Caco-2 (cell line): ENCODE data around the gene CELA3A. TPM values are rescaled to one million over a fixed set of nuclear protein-coding genes. Genes with fewer than 3 reads are reported as not detected.
"Not testable (repeated sequence)": the region's sequence is repeated elsewhere in the genome, so short reads cannot be mapped to it uniquely, and the experiment has no call there.

Experiments used
- BruUV-seq: library from RNA; stranded (reverse); fragments of 400-500 nt; replicated peaks from 2 replicates; lab custom pipeline; 2021; lab: Mats Ljungman, UMichigan
- CTCF ChIA-PET: fragments of 300-600 bp; sonication (Branson Sonifier 250); formaldehyde crosslinking; loops from one replicate; lab custom pipeline; 2022; ENCODE audit warnings: antibody characterized with exemption; lab: Charles Lee
- POLR2A ChIA-PET: fragments of 300-600 bp; sonication (Branson Sonifier 250); formaldehyde crosslinking; loops from one replicate; lab custom pipeline; 2022; ENCODE audit warnings: antibody characterized with exemption; lab: Charles Lee
- DNase-seq, 2 experiments: peaks; one replicate each; pipeline versions ENCODE4 v3.0.0 to v3.0.0-alpha.2; 2020 to 2022
- H3K27me3 ChIP-seq: replicated peaks from 2 replicates; pipeline ENCODE4 v1.6.0; 2011; ENCODE audit warnings: low read length; ENCODE audit not compliant: control insufficient read depth, insufficient read depth
- H3K36me3 ChIP-seq: 2 replicates; pipeline ENCODE4 v1.5.1; 2011; ENCODE audit warnings: low read length; ENCODE audit not compliant: control insufficient read depth, insufficient read depth
- H3K4me1 ChIP-seq: fragments of 250-450 bp; sonication (Bioruptor Pico); 2 replicates; pipeline ENCODE4 v1.5.1; 2020; ENCODE audit warnings: mild to moderate bottlenecking
- H3K4me3 ChIP-seq: 2 replicates; pipeline ENCODE4 v1.5.1; 2011; ENCODE audit warnings: low read depth, mild to moderate bottlenecking, control low read depth, low read length
- H3K9me3 ChIP-seq: fragments of 250-450 bp; sonication (Bioruptor Pico); 2 replicates; pipeline ENCODE4 v1.5.1; 2020; ENCODE audit warnings: mild to moderate bottlenecking, moderate library complexity
- H3K27ac Mint-ChIP-seq: one replicate; pipeline ENCODE4 v1.8.0; 2022; ENCODE audit warnings: mixed read lengths; ENCODE audit not compliant: unreplicated experiment
- H3K27me3 Mint-ChIP-seq: one replicate; pipeline ENCODE4 v1.8.0; 2022; ENCODE audit warnings: mixed read lengths; ENCODE audit not compliant: insufficient read depth, unreplicated experiment
- H3K36me3 Mint-ChIP-seq: one replicate; pipeline ENCODE4 v1.8.0; 2022; ENCODE audit warnings: mild to moderate bottlenecking, mixed read lengths; ENCODE audit not compliant: insufficient read depth, unreplicated experiment
- H3K4me1 Mint-ChIP-seq: one replicate; pipeline ENCODE4 v1.8.0; 2022; ENCODE audit warnings: low read depth, mixed read lengths; ENCODE audit not compliant: unreplicated experiment
- H3K4me3 Mint-ChIP-seq: one replicate; pipeline ENCODE4 v1.8.0; 2022; ENCODE audit warnings: mild to moderate bottlenecking, moderate library complexity, mixed read lengths; ENCODE audit not compliant: unreplicated experiment
- H3K9me3 Mint-ChIP-seq: one replicate; pipeline ENCODE4 v1.8.0; 2022; ENCODE audit warnings: mixed read lengths; ENCODE audit not compliant: unreplicated experiment
- intact Hi-C: fragments of 100-400 bp; cut with micrococcal nuclease; formaldehyde crosslinking; loops from one replicate; pipeline ENCODE4 v1.10.0; 2022; ENCODE audit not compliant: unreplicated experiment
- total RNA-seq: library from RNA; stranded (reverse); gene quantifications from 2 replicates; pipeline ENCODE4 v1.2.3, GENCODE V29; 2022

Gene CELA3A
- total RNA-seq, 1 experiment from 2014 or later = not detected

DNA sequence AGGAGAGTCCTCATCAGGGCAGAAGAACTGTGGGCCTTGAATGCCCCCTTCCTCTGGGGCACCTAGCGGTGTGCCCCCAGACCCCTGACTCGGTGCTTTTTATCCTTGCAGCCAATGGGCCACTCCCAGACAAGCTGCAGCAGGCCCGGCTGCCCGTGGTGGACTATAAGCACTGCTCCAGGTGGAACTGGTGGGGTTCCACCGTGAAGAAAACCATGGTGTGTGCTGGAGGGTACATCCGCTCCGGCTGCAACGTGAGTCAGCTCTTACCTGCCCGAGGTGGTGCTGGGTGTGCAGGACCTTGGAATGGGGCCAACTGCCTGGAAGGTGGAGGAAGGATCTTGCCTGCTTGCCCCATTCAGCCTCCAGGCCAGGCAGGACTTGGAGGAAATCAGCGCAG is 5.8 kb downstream of the CELA3A start:
- H3K36me3 Mint-ChIP-seq, H3K36me3 ChIP-seq, H3K27ac Mint-ChIP-seq, H3K4me1 ChIP-seq, BruUV-seq, H3K27me3 ChIP-seq, DNase-seq, H3K4me1 Mint-ChIP-seq, CTCF ChIA-PET, H3K27me3 Mint-ChIP-seq, H3K9me3 ChIP-seq, H3K9me3 Mint-ChIP-seq, POLR2A ChIA-PET, H3K4me3 ChIP-seq, intact Hi-C loops, H3K4me3 Mint-ChIP-seq: not testable (repeated sequence)

DNA sequence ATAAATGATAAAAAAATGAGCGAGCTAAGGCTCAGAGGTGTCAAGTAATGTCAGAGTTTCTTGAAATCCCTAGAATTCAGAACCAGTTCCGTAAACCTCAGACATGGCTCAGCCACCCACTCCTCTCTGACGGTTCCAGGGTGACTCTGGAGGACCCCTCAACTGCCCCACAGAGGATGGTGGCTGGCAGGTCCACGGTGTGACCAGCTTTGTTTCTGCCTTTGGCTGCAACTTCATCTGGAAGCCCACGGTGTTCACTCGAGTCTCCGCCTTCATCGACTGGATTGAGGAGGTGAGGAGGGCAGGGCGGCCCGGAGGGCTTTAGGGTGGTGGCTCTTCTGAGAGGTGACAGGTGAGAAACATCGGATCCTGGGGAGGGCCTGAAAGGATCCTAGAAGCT is 8.1 kb downstream of the CELA3A start:
- H3K9me3 Mint-ChIP-seq, H3K27me3 Mint-ChIP-seq, POLR2A ChIA-PET, H3K9me3 ChIP-seq, H3K27ac Mint-ChIP-seq, H3K4me3 Mint-ChIP-seq, H3K4me1 ChIP-seq, H3K4me1 Mint-ChIP-seq, H3K36me3 ChIP-seq, H3K4me3 ChIP-seq, DNase-seq, H3K36me3 Mint-ChIP-seq, intact Hi-C loops, H3K27me3 ChIP-seq, BruUV-seq, CTCF ChIA-PET: not testable (repeated sequence)

GRCh38 chr1:22012752-22013151 is 11.3 kb downstream of the CELA3A start:
- H3K36me3 Mint-ChIP-seq, H3K9me3 Mint-ChIP-seq, H3K36me3 ChIP-seq, H3K27ac Mint-ChIP-seq, intact Hi-C loops, CTCF ChIA-PET, H3K4me3 ChIP-seq, H3K9me3 ChIP-seq, H3K4me3 Mint-ChIP-seq, H3K27me3 Mint-ChIP-seq, POLR2A ChIA-PET, H3K4me1 Mint-ChIP-seq, H3K27me3 ChIP-seq, BruUV-seq, H3K4me1 ChIP-seq, DNase-seq: not testable (repeated sequence)

DNA sequence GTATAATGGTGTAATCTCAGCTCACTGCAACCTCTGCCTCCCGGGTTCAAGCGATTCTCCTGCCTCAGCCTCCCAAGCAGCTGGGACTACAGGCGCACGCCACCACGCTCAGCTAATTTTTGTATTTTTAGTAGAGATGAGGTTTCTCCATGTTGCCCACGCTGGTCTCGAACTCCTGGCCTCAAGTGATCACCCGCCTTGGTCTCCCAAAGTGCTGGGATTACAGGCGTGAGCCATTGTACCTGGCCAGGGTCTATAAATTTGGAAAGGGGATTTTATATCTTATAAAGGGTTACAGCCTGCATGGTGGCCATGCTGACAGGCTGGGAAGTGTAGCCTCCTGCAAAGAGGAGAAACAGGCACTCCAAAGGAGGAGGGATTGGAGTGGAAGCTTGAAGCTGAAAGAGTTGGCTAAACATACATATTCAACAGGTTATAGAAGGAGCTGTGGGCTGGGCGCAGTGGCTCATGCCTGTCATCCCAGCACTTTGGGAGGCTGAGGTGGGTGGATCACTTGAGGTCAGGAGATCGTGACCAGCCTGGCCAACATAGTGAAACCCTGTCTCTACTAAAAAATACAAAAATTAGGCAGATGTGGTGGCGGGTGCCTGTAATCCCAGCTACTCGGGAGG is 13.2 kb downstream of the CELA3A start:
- H3K36me3 ChIP-seq, DNase-seq, H3K4me3 ChIP-seq, BruUV-seq, intact Hi-C loops, H3K27ac Mint-ChIP-seq, POLR2A ChIA-PET, H3K9me3 Mint-ChIP-seq, H3K27me3 ChIP-seq, H3K36me3 Mint-ChIP-seq, H3K9me3 ChIP-seq, H3K4me1 ChIP-seq, H3K27me3 Mint-ChIP-seq, H3K4me1 Mint-ChIP-seq, H3K4me3 Mint-ChIP-seq: not testable (repeated sequence)
- CTCF ChIA-PET = interaction anchor here (0.6 kb wide), 1 partner anchor 128 kb away, joined by 3 read pairs; no protein-coding TSS in a partner anchor
